K562 (cell line): ENCODE results near the gene CFAP53.

ENCODE experiments used
- GATAD2A ChIP-seq: fragments of 450-650 bp; IDR thresholded peaks from 2 replicates; pipeline ENCODE4 v1.6.1; 2017
- HOMEZ ChIP-seq: fragments of 250-450 bp; sonication (Bioruptor Pico); IDR thresholded peaks from 2 replicates; pipeline ENCODE4 v1.4.0; 2020; ENCODE audit warnings: mild to moderate bottlenecking, moderate library complexity
- POLR2A ChIP-seq: fragments of 450-650 bp; conservative IDR thresholded peaks from 2 replicates; pipeline ENCODE4 v1.6.1; 2016
- POLR2AphosphoS5 ChIP-seq: IDR thresholded peaks from 2 replicates; pipeline ENCODE4 v1.6.1; 2011; ENCODE audit warnings: mild to moderate bottlenecking, low read depth, low read length, moderate library complexity; ENCODE audit not compliant: control insufficient read depth, insufficient read depth
- RAD21 ChIP-seq, 2 experiments: fragments of 250-450 bp in 1 of 2; fragments of 450-650 bp in 1 of 2; sonication (Bioruptor Pico) in 1 of 2; formaldehyde crosslinking in 1 of 2; IDR thresholded peaks in 1 of 2; conservative IDR thresholded peaks in 1 of 2; 2 replicates each; pipeline versions ENCODE4 v1.4.0 to v1.8.0; 2020 to 2022; ENCODE audit warnings: mild to moderate bottlenecking in 2 of 2, moderate library complexity in 1 of 2
- TOE1 ChIP-seq, 2 experiments: fragments of 450-650 bp in 1 of 2; sonication (generic) in 1 of 2; formaldehyde crosslinking in 1 of 2; IDR thresholded peaks; 2 replicates each; pipeline versions ENCODE4 v1.7.1 to v1.8.0; 2016 to 2022; ENCODE audit warnings: borderline replicate concordance in 2 of 2, mild to moderate bottlenecking in 2 of 2, antibody characterized with exemption in 1 of 2, inconsistent platforms in 1 of 2, low read depth in 1 of 2, missing genetic modification reagents in 1 of 2, moderate library complexity in 1 of 2
- ZBED1 ChIP-seq: IDR thresholded peaks from 2 replicates; pipeline ENCODE4 v1.6.1; 2014
- ZNF133 ChIP-seq: fragments of 250-450 bp; sonication (Bioruptor Pico); IDR thresholded peaks from 2 replicates; pipeline ENCODE4 v1.4.0; 2020; ENCODE audit warnings: mild to moderate bottlenecking
- TF ChIP-seq, protein P1 (sequence below): fragments of 250-450 bp; sonication (Bioruptor Pico); IDR thresholded peaks from 2 replicates; pipeline ENCODE4 v1.8.0; 2021; ENCODE audit warnings: moderate library complexity, mild to moderate bottlenecking, inconsistent platforms
- TF ChIP-seq, protein P2 (sequence below), 3 experiments: IDR thresholded peaks in 2 of 3; conservative IDR thresholded peaks in 1 of 3; 2 replicates each; pipeline ENCODE4 v1.5.1; 2011 to 2012; ENCODE audit warnings: low read length in 3 of 3, mild to moderate bottlenecking in 3 of 3, control low read depth in 2 of 3, improper control_type of control experiment in 1 of 3, inconsistent platforms in 1 of 3, low read depth in 1 of 3, mixed read lengths in 1 of 3, moderate library complexity in 1 of 3; ENCODE audit not compliant: insufficient read depth in 2 of 3

- TF ChIP-seq, protein P1, sequence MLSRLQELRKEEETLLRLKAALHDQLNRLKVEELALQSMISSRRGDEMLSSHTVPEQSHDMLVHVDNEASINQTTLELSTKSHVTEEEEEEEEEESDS (CRISPR knock-in tag) = no peak
- TF ChIP-seq TOE1 (IDR thresholded peaks at IDR 0.05; ENCODE audit: borderline replicate concordance) (no peak), TOE1 (CRISPR knock-in tag; IDR thresholded peaks at IDR 0.05; ENCODE audit: borderline replicate concordance, low read depth) (no peak), HOMEZ (no peak), POLR2A (no peak), RAD21 (CRISPR knock-in tag; conservative IDR thresholded peaks at IDR 0.05 in 1 of 2, IDR thresholded peaks at IDR 0.05 in 1 of 2) (no peak), ZBED1 (no peak), GATAD2A (no peak), ZNF133 (CRISPR knock-in tag) (no peak), POLR2AphosphoS5 (no peak)
- TF ChIP-seq, protein P2, sequence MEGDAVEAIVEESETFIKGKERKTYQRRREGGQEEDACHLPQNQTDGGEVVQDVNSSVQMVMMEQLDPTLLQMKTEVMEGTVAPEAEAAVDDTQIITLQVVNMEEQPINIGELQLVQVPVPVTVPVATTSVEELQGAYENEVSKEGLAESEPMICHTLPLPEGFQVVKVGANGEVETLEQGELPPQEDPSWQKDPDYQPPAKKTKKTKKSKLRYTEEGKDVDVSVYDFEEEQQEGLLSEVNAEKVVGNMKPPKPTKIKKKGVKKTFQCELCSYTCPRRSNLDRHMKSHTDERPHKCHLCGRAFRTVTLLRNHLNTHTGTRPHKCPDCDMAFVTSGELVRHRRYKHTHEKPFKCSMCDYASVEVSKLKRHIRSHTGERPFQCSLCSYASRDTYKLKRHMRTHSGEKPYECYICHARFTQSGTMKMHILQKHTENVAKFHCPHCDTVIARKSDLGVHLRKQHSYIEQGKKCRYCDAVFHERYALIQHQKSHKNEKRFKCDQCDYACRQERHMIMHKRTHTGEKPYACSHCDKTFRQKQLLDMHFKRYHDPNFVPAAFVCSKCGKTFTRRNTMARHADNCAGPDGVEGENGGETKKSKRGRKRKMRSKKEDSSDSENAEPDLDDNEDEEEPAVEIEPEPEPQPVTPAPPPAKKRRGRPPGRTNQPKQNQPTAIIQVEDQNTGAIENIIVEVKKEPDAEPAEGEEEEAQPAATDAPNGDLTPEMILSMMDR (IDR thresholded peaks at IDR 0.05 in 2 of 3, conservative IDR thresholded peaks at IDR 0.05 in 1 of 3; ENCODE audit: insufficient read depth in 2 of 3, low read depth in 1 of 3, low read length in 3 of 3) = no peak
Measured at GRCh38 chr18:50177294-50177992, 88.9 kb downstream of the CFAP53 start.
